GM23338 (cell line): Measurements from ENCODE around the gene OXT.

Experiments
- JUNB ChIP-seq: IDR thresholded peaks from one replicate; pipeline ENCODE4 v1.6.1; 2016; ENCODE audit warnings: antibody characterized with exemption; ENCODE audit not compliant: unreplicated experiment
- TF ChIP-seq, protein P1 (sequence below), 2 experiments: fragments of 200-600 bp in 1 of 2; sonication (generic) in 1 of 2; conservative IDR thresholded peaks; 2 replicates each; pipeline versions ENCODE4 v1.5.1 to v1.6.1; 2016 to 2017; ENCODE audit warnings: antibody characterized with exemption in 2 of 2, low read depth in 2 of 2, mild to moderate bottlenecking in 2 of 2, moderate library complexity in 1 of 2
- TF ChIP-seq, protein P2 (sequence below): IDR thresholded peaks from one replicate; pipeline ENCODE4 v1.6.1; 2018; ENCODE audit warnings: antibody characterized with exemption; ENCODE audit not compliant: unreplicated experiment

DNA sequence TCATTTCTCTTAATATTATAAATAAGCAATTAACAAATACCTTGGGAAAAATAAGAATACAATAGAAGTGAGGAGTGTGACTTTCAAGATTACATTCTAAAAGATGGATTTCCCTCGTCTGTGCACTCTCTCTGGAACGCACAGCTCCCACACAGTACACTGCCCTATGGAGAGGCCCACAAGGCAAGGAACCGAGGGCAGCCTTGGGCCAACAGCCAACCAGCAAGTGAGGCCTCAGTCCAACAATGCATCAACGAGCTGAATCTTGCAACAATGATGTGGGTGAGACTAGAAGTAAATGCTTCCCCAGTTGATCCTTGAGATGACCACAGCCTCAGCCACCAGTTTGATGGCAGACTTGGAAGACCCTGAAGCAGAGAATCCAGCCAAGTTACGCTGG lies 47.6 kb downstream of the OXT start:
- TF ChIP-seq, protein P1, sequence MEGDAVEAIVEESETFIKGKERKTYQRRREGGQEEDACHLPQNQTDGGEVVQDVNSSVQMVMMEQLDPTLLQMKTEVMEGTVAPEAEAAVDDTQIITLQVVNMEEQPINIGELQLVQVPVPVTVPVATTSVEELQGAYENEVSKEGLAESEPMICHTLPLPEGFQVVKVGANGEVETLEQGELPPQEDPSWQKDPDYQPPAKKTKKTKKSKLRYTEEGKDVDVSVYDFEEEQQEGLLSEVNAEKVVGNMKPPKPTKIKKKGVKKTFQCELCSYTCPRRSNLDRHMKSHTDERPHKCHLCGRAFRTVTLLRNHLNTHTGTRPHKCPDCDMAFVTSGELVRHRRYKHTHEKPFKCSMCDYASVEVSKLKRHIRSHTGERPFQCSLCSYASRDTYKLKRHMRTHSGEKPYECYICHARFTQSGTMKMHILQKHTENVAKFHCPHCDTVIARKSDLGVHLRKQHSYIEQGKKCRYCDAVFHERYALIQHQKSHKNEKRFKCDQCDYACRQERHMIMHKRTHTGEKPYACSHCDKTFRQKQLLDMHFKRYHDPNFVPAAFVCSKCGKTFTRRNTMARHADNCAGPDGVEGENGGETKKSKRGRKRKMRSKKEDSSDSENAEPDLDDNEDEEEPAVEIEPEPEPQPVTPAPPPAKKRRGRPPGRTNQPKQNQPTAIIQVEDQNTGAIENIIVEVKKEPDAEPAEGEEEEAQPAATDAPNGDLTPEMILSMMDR (conservative IDR thresholded peaks at IDR 0.05; ENCODE audit: low read depth in 2 of 2): no peak
- TF ChIP-seq, protein P2, sequence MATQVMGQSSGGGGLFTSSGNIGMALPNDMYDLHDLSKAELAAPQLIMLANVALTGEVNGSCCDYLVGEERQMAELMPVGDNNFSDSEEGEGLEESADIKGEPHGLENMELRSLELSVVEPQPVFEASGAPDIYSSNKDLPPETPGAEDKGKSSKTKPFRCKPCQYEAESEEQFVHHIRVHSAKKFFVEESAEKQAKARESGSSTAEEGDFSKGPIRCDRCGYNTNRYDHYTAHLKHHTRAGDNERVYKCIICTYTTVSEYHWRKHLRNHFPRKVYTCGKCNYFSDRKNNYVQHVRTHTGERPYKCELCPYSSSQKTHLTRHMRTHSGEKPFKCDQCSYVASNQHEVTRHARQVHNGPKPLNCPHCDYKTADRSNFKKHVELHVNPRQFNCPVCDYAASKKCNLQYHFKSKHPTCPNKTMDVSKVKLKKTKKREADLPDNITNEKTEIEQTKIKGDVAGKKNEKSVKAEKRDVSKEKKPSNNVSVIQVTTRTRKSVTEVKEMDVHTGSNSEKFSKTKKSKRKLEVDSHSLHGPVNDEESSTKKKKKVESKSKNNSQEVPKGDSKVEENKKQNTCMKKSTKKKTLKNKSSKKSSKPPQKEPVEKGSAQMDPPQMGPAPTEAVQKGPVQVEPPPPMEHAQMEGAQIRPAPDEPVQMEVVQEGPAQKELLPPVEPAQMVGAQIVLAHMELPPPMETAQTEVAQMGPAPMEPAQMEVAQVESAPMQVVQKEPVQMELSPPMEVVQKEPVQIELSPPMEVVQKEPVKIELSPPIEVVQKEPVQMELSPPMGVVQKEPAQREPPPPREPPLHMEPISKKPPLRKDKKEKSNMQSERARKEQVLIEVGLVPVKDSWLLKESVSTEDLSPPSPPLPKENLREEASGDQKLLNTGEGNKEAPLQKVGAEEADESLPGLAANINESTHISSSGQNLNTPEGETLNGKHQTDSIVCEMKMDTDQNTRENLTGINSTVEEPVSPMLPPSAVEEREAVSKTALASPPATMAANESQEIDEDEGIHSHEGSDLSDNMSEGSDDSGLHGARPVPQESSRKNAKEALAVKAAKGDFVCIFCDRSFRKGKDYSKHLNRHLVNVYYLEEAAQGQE: no peak
- TF ChIP-seq JUNB: no peak
